Measurements from ENCODE around the gene TMEFF1. TPM values are rescaled to one million over a fixed set of nuclear protein-coding genes. Genes with fewer than 3 reads are reported as not detected.
"Not testable (repeated sequence)": the region's sequence is repeated elsewhere in the genome, so short reads cannot be mapped to it uniquely, and the experiment has no call there.

Gene TMEFF1
- polyA plus RNA-seq, 3 donors, result 5.5 to 10.3 (median 7.4) TPM

DNA sequence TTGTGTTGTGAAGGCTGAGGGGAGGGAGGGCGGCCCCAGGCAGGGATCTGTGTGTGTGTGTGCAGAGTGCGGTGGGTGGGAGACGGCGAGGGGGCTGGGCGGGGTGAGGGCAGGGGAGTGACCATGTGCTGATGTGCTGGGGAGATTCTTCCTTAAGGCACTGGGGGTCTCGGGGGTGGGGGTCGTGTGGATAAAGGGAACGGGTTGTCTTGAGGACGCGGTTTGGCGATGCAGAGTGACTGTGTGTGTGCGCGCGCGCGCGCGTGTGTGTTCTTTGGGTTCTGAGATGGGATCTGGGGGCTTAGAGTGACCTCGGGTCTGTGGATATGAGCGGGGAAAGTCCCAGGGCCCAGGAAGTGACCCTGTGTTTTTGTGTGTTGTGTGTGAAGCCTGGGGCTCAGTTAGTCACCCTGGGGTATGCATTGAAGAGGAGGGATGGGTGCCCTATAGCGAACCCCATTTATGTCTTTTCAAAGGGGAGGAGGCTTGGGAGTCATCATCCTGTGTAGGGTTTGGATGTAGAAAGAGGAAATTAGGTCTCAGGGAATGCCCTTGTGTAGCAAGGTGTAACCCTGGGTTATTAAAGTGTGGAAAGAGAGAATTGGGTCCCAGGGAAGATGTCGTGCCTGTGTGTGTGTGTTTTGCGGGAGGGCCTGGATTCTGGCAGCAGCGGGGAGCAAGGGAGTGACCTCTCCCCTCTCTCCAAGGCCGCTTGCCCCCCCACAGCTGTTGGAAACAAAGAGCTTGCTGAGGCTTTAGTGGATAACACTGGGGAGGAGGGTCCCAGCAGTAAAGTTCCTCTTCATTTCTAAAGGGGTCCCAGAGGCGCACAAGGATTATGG, 1.4 kb downstream of the TMEFF1 start:
- DNase-seq (ENCODE audit: extremely low read depth in 1 of 11, low read depth in 9 of 11, low spot score in 4 of 11), result peak in 4 of 11 donors; percentile 4 to 12 (median 8)

DNA sequence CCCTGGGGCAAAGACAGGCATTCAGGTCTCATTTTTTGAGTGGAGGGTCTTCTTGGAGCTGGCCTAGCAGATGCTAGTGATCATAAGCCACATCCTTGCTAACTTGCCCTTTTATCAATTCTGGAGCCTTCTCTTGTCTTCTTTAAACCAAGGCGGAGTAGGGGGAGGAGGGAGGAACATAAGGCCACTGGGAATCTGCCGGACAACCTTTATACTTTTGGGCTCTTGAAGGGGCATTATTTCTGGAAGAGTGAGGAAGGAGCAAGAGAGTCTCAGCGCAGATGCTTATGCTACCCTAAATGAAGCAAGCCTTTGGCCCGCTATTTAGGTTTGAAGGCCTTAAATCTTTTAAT, 2.0 kb downstream of the TMEFF1 start:
- no peak for DNase-seq (ENCODE audit: extremely low read depth in 1 of 11, low read depth in 9 of 11, low spot score in 4 of 11)

DNA sequence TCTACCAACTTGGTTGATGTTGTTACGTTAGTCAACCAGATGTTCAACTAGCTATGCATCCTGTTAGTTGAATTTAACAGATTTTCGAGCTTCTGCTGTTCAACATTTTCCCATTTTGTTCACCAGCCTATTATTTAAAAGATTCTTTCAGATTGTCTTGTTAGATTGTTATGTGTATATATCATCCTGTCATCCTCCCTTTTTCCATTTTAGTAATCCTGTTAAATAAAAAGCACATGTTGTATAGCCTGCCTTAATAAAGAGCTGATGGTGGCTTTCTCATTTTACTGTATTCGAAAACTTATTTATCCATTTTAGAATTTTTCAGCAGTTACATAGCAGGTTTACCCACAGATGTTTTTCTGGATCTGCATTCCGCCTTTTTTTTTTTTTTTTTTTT, 4.3 kb downstream of the TMEFF1 start:
- no peak for DNase-seq (ENCODE audit: extremely low read depth in 1 of 11, low read depth in 9 of 11, low spot score in 4 of 11)

DNA sequence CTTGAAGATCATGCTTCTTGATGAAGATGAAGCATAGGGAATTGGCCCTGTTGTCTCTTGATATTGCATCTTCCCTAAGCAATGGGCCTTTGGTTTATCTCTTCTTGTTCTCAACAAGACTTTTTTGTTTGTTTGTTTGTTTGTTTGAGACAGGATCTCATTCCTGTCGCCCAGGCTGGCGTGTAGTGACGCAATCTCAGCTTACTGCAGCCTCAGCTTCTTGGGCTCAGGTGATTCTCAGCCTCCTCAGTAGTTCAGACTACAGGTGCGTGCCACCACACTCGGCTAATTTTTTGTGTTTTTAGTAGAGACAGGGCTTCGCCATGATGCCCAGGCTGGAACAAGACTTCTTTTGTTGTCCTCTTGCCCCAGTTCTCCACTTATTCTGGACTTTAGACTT, 5.2 kb downstream of the TMEFF1 start:
- no peak for DNase-seq (ENCODE audit: extremely low read depth in 1 of 11, low read depth in 9 of 11, low spot score in 4 of 11)

DNA sequence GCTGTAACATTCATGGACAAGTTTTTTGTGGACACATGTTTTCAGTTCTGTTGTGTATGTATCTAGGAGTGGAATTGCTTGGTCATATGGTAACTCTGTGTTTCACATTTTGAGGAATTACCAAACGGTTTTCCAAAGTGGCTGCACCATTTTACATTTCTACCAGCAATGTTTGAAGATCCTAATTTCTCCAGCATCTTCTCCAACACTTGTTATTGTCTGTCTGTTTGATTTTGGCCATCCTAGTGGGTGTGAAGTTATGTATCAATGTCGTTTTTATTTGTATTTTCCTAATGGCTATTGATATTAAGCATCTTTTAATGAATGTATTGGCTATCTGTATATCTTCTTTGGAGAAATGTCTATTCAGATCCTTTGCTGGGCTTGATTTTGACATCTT, 6.9 kb downstream of the TMEFF1 start:
- DNase-seq (ENCODE audit: extremely low read depth in 1 of 11, low read depth in 9 of 11, low spot score in 4 of 11), result no peak

DNA sequence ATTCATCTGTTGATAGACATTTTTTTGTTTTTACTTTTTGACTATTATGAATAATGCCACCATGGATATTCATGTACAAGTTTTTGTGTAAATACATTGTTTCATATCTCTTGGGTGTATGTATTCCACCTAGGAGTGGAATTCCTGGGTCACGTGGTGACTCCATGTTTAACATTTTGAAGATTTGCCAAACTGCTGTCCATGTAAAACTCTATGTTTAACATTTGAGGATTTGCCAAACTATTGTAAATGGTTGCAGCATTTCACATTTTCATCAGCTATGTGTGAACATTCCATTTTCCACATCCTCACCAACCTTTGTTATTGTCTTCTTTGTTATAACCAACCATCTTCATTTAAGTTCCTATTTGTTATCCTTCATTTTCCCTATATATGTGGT, 12.2 kb downstream of the TMEFF1 start:
- no peak for DNase-seq (ENCODE audit: extremely low read depth in 1 of 11, low read depth in 9 of 11, low spot score in 4 of 11)

DNA sequence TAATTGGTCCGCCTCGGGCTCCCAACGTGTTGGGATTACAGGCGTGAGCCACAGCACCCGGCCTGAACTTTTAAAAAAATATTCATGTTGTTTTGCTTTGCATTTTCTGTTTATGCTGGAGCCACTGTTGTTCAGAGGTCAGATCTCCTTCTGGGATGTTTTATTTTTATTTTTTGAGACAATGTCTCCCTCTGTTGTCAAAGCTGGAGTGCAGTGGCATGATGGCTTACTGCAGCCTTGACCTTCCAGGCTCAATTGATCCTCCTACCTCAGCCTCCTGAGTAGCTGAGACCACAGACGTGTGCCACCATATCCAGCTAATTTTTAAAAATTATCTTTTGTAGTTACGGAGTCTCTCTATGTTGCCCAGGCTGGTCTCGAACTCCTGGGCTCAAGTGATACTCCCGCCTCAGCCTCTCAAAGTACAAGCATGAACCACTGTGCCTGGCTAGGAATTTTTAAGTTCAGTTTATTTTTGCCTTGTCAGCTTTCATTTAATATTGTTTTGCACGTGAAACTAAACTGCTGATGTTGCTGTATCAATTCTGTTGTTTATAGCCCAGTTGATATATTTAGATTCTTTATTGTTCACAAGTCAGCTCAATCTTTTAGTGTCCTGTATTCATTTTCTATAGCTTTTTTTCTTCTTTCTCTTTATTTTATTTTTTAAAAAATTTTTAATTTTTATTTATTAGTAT, 13.7 kb downstream of the TMEFF1 start:
- DNase-seq (ENCODE audit: extremely low read depth in 1 of 11, low read depth in 9 of 11, low spot score in 4 of 11), result no peak

DNA sequence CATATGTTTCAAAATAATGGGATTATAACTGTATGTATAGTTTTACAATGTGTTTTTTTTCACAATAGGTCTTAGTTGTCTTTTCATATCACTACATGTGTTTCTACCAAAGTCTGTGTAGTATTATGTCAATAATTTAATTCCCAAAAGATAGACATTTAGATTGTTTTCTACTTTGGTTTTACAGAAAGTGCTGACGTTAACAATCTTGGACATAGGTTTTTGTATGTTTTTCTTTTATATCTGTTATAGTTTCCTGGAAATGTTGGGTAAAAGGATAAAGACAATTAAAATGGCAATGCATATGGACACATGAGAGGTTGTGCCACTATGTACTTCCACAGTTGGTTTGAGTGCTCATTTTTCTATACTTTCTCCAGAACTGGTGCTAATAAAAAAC, 15.2 kb downstream of the TMEFF1 start:
- no peak for DNase-seq (ENCODE audit: extremely low read depth in 1 of 11, low read depth in 9 of 11, low spot score in 4 of 11)

DNA sequence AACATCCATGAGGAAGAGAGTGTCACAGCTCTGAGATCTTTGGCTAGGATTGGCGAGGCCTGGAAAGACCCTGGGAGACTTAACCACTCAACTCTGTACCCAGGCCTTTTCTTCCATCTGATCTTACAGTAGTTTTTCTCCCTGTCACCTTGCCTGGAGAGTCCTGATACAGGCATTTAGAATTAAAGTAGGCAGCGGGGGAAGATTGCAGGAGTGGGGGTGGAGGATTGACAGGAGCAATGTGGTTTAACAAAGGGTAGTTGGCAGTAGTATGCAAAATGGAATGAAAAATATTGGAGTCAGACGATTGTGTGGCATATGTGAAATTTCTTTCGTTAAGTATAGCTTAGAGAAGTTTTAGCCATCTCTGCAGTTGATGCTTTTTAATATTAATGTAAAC, 16.9 kb downstream of the TMEFF1 start:
- no peak for DNase-seq (ENCODE audit: extremely low read depth in 1 of 11, low read depth in 9 of 11, low spot score in 4 of 11)

DNA sequence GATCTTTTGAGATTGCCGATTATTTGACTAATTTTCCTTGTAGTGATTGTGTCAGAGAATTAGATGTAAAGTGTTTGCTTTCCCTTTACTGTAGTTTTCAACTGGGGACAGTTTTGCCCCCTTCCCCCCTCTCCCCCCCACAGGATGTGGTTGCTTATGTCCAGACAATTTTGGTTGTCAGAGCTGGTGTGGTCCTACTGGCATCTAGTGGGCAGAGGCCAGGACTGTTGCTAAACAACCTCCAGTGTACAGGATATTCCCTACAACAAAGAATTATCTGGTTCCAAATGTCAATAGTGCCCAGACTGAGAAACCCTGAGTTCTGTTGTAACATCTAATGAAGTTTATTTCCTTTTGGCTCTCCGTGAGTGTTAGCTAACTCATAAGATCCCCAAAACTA, 20.0 kb downstream of the TMEFF1 start:
- DNase-seq (ENCODE audit: extremely low read depth in 1 of 11, low read depth in 9 of 11, low spot score in 4 of 11), result no peak

DNA sequence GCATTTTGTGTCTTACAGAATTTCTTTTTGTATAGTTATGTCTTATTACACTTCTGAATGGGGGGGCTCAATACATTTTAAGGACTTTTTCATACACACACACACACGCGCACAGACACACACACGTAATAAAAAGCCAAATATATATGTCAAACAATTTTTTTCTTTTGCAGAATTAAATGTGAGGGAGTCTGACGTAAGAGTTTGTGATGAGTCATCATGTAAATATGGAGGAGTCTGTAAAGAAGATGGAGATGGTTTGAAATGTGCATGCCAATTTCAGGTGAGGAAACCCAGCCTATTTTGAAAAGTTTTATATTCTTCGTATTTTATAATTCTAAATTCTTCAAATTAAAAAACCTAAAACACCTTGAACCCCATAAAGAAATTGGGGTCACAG, 25.6 kb downstream of the TMEFF1 start:
- no peak for DNase-seq (ENCODE audit: extremely low read depth in 1 of 11, low read depth in 9 of 11, low spot score in 4 of 11)

DNA sequence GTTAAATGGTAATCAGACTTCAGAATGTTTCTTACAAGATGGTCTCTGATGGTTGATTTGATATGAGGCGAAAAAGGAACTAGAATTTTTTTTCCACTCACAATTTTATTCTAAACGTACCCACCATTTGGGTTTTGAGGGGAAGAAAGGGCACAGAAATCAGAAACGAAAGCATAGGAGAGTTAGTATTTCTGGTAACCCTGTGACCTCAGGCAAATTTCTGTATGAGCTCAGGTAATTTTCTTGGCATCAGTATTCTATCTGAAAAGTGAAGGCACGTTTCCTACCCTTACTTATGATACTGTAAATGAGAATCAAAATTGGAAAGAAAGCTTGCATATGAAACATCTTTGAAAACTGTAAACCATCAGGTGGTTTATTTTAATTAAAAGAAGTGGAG, 26.5 kb downstream of the TMEFF1 start:
- DNase-seq (ENCODE audit: extremely low read depth in 1 of 11, low read depth in 9 of 11, low spot score in 4 of 11), result no peak

DNA sequence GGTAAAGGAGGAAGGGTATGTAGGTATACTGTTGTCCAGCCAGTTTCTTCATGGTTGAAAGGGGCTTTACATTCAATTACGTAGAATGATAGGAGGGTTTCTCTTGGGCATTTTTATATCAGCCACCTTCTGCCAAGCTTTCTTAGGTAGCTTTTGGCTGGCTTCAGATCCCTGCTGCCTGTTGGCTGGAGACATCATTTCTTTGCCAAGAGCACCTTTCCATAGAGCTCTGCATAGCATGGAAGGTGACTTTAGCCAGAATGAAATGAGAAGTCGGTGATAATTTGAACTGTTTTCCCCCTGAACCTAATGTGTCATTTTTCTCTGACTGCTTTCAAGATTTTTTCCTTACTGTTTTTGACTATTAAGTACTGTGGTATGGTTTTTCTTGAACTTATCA, 26.9 kb downstream of the TMEFF1 start:
- no peak for DNase-seq (ENCODE audit: extremely low read depth in 1 of 11, low read depth in 9 of 11, low spot score in 4 of 11)

DNA sequence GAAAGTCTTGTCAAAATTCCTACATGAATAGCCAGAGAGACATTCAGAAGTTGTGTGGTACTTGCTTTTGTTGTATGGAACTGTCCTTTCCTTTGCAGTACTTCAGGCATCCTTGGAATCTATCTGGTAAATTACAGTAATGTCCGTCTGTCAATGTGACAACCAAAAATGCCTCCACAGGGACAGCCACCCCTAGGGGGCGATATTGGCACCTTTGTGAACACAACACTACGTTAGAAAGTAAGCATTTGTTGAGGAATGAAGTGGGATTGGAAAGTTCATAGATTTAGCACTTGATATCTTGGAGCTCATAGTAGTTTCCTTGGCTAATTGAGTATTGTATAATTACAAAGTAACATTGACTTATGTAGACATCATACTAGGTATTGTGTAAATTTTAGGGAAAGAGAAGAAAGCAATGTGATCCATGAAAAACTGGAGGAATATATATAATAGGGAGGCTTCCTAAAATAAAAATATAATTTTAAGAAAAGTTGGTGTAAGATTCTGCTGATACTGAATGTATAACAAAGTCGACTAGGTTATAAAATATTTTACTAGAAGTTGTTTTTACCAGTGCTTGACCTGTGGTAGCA, 32.7 kb downstream of the TMEFF1 start:
- DNase-seq (ENCODE audit: extremely low read depth in 1 of 11, low read depth in 9 of 11, low spot score in 4 of 11), result peak in 6 of 11 donors; percentile 1 to 21 (median 5)

DNA sequence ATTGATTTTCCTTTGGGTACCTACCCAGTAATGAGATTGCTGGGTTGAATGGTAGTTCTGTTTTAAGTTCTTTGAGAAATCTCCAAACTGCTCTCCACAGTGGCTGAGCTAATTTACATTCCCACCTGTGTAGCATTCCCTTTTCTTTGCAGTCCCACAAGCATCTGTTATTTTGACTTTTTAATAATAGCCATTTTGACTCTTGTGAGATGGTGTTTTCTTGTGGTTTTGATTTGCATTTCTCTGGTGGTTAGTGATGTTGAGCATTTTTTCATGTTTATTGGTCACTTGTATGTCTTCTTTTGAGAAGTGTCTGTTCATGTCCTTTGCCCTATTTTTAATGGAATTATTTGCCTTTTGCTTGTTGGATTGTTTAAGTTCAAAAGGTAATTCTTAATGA, 34.4 kb downstream of the TMEFF1 start:
- not testable (repeated sequence) for DNase-seq (ENCODE audit: extremely low read depth in 1 of 11, low read depth in 9 of 11, low spot score in 4 of 11)

DNA sequence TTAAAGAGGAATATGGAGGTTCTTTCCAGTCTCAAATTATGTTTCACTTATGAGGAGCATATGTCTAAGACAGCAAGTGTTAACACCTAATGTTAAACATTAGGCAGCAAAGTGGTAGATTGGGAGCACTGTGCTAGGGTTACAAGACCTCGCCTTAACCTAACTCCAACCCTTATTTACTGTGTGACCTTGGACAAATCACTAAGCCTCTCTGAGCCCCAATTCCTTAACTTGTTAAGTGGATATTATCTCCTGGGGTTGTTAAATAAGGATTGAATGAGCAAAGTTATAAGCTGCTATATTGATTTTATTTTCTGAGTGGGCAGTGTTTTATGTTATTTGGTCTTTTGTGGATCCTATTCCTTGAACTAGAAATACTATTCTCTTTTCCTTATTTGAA, 38.3 kb downstream of the TMEFF1 start:
- no peak for DNase-seq (ENCODE audit: extremely low read depth in 1 of 11, low read depth in 9 of 11, low spot score in 4 of 11)

DNA sequence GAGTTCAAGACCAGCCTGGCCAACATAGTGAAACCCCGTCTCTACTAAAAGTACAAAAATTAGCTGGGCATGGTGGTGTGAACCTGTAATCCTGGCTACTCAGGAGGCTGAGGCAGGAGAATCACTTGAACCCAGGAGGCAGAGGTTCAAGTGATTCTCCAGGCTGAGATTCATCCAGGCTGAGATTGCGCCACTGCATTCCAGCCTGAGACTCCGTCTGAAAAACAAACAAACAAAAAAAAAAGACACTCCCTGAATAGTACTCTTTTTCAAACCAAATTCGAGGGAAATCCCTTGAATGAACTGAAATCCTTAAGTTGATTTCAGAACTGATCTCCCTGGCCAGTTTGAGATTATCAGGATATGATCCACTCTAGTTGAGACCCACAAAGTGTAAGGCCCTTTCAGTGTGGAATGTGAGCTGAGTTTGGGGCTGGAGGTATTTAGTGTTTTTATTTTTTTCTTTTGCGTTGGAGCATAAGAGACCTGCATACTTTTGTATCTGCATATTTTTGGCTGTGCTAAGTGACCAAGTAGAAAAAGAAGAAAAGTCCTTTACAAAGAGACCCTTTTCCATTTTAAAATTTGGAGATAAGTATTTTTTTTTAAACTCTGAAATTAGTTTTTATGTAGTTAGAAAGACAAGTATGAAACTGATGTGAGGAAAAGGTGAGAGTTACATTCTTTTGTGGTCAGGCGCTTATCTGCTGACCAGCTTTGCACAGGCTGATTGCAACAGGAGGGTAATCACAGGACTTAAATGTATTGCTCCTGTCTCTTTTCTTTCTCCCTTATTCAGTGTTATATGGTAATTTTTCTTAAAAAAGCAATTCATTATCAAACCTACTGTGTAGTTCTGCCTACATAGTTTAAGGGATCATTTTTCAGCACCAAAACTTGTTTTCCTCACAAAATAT, 42.9 kb downstream of the TMEFF1 start:
- DNase-seq (ENCODE audit: extremely low read depth in 1 of 11, low read depth in 9 of 11, low spot score in 4 of 11), result no peak

DNA sequence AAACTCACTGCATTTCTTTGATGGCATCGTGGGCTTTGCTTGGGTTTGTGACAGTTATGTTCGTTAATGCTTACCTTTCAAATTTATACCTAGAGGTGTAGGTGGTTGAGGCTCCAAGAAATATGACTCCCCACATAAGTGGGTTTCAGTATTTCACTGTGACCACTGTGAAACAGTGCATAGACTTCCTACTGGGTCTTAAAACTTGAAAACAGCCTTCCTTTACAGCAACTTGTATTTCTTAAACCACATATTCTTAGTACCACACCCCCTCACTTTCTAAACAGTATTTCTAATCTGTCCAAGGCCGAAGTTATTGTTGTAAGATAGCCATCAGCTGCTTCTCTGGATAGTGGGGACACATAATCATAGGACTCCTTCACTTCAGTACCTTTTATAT, 48.3 kb downstream of the TMEFF1 start:
- no peak for DNase-seq (ENCODE audit: extremely low read depth in 1 of 11, low read depth in 9 of 11, low spot score in 4 of 11)

DNA sequence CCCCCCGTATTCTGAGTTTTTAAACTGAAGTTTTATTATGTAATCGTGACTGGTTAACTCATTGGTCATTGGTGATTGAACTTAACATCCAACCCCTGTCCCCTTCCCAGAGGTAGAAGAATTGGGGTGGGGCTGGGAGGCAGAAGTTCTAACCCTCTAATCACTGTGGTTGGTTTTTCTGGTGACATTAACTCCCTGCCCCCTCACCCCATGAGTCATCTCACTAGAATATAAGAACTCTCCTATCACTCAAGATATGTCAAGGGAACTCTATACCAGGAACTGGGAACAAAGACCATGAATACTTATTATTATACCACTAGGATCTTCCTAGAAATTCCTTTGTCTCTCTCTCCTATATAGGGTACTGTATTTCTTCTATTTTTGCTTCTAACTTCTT, 52.6 kb downstream of the TMEFF1 start:
- DNase-seq (ENCODE audit: extremely low read depth in 1 of 11, low read depth in 9 of 11, low spot score in 4 of 11), result no peak
